ENCODE data around the gene OGFR. TPM values are rescaled to one million over a fixed set of nuclear protein-coding genes. Genes with fewer than 3 reads are reported as not detected.

The OGFR gene
- polyA plus RNA-seq, 1 donor (not counting 4 experiments of a cell fraction or from before 2014, with no cell fraction given): 39.8 TPM

GRCh38 chr20:62822239-62822787 is 17.7 kb downstream of the OGFR start:
- H3K4me2 ChIP-seq (ENCODE audit: control insufficient read depth, extremely low read depth, insufficient read depth, low read depth, low read length): no peak overlapping the region
- TF ChIP-seq EZH2 (IDR thresholded peaks at IDR 0.05; ENCODE audit: low read length) (no peak), CTCF (optimal IDR thresholded peaks at IDR 0.05 in 1 of 3, IDR thresholded peaks at IDR 0.05 in 1 of 3, conservative IDR thresholded peaks at IDR 0.05 in 1 of 3; ENCODE audit: extremely low read depth in 1 of 3, insufficient read depth in 2 of 3, low read length in 3 of 3) (no peak)
- FAIRE-seq: no peak
- no peaks in the 10 kb centered on the region for H3K79me2 ChIP-seq (ENCODE audit: control insufficient read depth, insufficient read depth, low read length)
- no peaks in the 10 kb centered on the region for H3K9me1 ChIP-seq (ENCODE audit: control insufficient read depth, extremely low read depth, insufficient read depth, low read length)
- H3K4me1 ChIP-seq (ENCODE audit: control insufficient read depth, extremely low read depth, insufficient read depth, low read length): peaks cover 15% of the 10 kb centered on the region
- no peak overlapping the region for H3K9ac ChIP-seq (ENCODE audit: control insufficient read depth, extremely low read depth, insufficient read depth, low read length)
- no peaks in the 10 kb centered on the region for H3K36me3 ChIP-seq (ENCODE audit: control insufficient read depth in 2 of 2, extremely low read depth in 1 of 2, insufficient read depth in 2 of 2, low read length in 2 of 2)
- peaks cover 21% of the 10 kb centered on the region for H3K27me3 ChIP-seq (ENCODE audit: control insufficient read depth, extremely low read depth, insufficient read depth, low read length)
- H3K9me3 ChIP-seq (ENCODE audit: control insufficient read depth, low read depth, low read length): no peaks in the 10 kb centered on the region
- no peaks in the 10 kb centered on the region for H4K20me1 ChIP-seq (ENCODE audit: control insufficient read depth, extremely low read depth, insufficient read depth, low read length)
- dilution Hi-C loops (cut with MboI; ENCODE audit: extremely low pct_ligation_motif_present, low sequenced_read_pairs): no loop called here
- no peak overlapping the region for H3K27ac ChIP-seq (ENCODE audit: control insufficient read depth, insufficient read depth, low read length)
- H3K4me3 ChIP-seq (ENCODE audit: control insufficient read depth in 2 of 3, extremely low read depth in 1 of 3, insufficient read depth in 2 of 3, low read depth in 1 of 3, low read length in 3 of 3): no peak overlapping the region
- H2AFZ ChIP-seq (ENCODE audit: control insufficient read depth, low read length): no peak overlapping the region
- DNase-seq (ENCODE audit: low read depth, low spot score): no peak

GRCh38 chr20:62822788-62823651 is 18.4 kb downstream of the OGFR start:
- no peak for TF ChIP-seq EZH2 (IDR thresholded peaks at IDR 0.05; ENCODE audit: low read length)
- TF ChIP-seq CTCF (optimal IDR thresholded peaks at IDR 0.05 in 1 of 3, IDR thresholded peaks at IDR 0.05 in 1 of 3, conservative IDR thresholded peaks at IDR 0.05 in 1 of 3; ENCODE audit: extremely low read depth in 1 of 3, insufficient read depth in 2 of 3, low read length in 3 of 3): peak; percentile 24 to 88 (median 55)
- no peak overlapping the region for H3K4me2 ChIP-seq (ENCODE audit: control insufficient read depth, extremely low read depth, insufficient read depth, low read depth, low read length)
- no peak for DNase-seq (ENCODE audit: low read depth, low spot score)
- H3K27me3 ChIP-seq (ENCODE audit: control insufficient read depth, extremely low read depth, insufficient read depth, low read length): peaks cover 14% of the 10 kb centered on the region
- no peaks in the 10 kb centered on the region for H3K9me1 ChIP-seq (ENCODE audit: control insufficient read depth, extremely low read depth, insufficient read depth, low read length)
- FAIRE-seq: no peak
- no peaks in the 10 kb centered on the region for H3K36me3 ChIP-seq (ENCODE audit: control insufficient read depth in 2 of 2, extremely low read depth in 1 of 2, insufficient read depth in 2 of 2, low read length in 2 of 2)
- H3K79me2 ChIP-seq (ENCODE audit: control insufficient read depth, insufficient read depth, low read length): no peaks in the 10 kb centered on the region
- H3K4me3 ChIP-seq (ENCODE audit: control insufficient read depth in 2 of 3, extremely low read depth in 1 of 3, insufficient read depth in 2 of 3, low read depth in 1 of 3, low read length in 3 of 3): no peak overlapping the region
- H3K9me3 ChIP-seq (ENCODE audit: control insufficient read depth, low read depth, low read length): no peaks in the 10 kb centered on the region
- dilution Hi-C loops (cut with MboI; ENCODE audit: extremely low pct_ligation_motif_present, low sequenced_read_pairs): no loop called here
- H3K4me1 ChIP-seq (ENCODE audit: control insufficient read depth, extremely low read depth, insufficient read depth, low read length): peaks cover 12% of the 10 kb centered on the region
- no peak overlapping the region for H3K27ac ChIP-seq (ENCODE audit: control insufficient read depth, insufficient read depth, low read length)
- no peaks in the 10 kb centered on the region for H4K20me1 ChIP-seq (ENCODE audit: control insufficient read depth, extremely low read depth, insufficient read depth, low read length)
- H2AFZ ChIP-seq (ENCODE audit: control insufficient read depth, low read length): no peak overlapping the region
- H3K9ac ChIP-seq (ENCODE audit: control insufficient read depth, extremely low read depth, insufficient read depth, low read length): no peak overlapping the region

Data from keratinocyte (primary cell).